GM12801 (cell line): Measurements from ENCODE around the gene FOXP1.

Experiments
- CTCF ChIP-seq: IDR thresholded peaks from one replicate; pipeline ENCODE4 v1.5.1; 2011; ENCODE audit warnings: control low read depth; ENCODE audit not compliant: insufficient read length; ENCODE audit errors: extremely low read depth

Gene FOXP1

DNA sequence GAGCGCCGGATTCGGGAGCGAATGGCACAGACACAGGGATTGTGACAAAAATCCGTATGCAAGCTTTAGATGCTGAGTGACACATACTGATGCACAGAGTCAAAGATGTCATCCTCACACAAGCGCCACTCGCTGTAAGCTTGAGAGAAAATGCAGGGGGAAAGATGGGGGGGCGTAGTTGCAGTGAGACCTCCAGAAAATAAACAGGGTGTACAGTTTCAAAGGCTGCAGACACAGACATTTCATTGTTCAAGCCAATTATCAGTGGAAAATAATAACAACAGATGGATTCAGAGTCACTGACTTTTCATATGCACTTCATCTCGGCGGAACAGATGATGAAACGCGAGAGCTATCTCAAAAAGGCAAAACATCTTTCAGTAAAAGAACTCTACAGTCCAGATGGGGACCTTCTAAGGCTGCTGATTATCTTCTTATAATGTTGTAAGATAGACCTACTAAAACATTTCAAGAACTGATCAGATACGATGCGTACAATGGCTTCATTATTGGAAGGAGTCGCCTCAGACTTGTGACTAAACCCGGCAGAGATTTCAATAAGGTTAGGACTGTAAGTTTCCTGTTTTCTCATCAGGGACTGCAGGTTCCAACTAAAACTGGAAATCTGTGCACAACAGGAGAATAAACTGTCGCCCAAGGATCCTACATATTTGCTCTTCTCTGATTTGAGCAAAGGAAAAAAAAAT lies 275.4 kb downstream of the FOXP1 start:
- TF ChIP-seq CTCF = no peak

GRCh38 chr3:71305231-71306206 lies 278.0 kb downstream of the FOXP1 start:
- TF ChIP-seq CTCF = no peak

DNA sequence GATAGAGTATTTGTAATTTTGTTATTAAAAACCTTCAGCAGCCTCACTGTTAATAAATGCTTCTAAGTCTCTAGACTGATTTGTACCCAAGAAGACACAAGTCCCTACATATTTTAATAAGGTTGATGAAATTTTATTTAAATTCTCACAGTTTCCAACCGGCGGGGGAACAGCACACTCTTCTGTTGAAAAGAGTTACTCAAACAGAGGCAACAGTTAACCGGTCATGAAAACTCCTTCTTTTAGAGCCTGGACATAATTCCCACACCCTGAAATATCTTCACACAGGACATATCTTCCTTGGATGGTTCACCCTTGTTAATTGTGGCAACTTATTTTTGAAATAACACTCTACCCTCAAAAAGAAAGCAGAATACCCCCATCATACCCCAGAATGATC lies 278.8 kb downstream of the FOXP1 start:
- no peak for TF ChIP-seq CTCF

DNA sequence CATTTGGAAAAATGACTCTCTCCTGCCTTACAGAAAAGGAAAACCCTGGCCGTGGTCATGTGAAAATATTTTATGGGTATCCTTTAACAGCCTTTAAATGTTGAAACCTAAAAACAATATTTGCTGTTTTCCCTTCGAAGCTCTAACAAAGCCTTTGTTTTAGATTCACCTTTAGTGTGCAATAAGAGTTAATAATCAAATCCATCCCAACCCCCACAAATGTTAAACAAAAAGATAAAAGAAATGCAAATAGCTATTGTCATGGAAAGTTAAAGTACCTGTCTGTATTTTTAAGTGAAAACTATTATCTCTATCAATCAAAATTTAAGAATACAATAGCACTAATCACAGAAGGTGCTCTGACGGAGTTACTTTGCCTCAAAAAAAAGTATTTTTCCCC lies 279.3 kb downstream of the FOXP1 start:
- TF ChIP-seq CTCF = no peak

DNA sequence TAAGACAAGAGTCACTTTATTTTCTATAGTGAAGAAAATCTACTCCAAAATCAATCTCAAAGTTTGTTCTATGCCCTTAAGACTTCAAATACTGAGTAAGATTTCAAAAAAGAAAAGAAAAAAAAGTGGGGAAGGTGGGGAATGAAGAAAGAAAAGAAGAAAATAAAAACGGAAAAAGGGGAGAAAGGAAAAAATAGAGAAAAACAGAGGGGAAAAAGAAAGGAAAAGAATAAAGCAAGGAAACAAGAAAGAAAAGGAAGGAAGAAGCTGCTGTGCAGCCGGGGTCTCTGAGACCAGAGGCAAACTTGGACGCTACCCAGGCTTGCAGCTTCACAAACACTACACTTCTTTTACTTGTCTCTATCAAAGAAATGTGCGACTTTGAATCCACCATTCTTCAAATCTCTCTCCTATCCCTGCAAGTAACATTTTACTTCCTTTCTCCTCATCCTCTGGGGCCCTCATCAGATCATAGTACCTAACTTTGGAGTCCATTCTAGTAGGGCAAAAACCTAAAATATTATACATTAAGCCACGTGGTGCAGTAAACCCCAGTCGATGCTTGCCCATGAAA lies 279.8 kb downstream of the FOXP1 start:
- TF ChIP-seq CTCF = no peak

DNA sequence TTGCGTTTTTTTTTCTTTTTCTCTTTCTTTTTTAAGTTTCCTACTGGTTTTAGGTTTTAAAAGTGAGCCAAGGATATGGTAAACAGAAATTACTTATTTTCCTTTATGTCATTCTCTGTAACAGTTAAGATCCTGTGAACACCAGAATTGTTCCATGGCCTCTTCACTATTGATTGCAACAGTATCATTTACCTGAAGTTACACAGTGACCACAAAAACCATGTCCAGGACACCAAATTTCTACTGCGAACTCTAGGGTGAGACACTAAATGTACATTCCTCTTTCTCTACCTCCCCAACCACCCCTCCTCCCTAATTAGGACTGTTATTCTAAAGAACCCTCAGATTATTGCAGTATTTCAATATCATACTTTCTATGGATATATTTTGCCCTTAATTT lies 280.9 kb downstream of the FOXP1 start:
- TF ChIP-seq CTCF = no peak

DNA sequence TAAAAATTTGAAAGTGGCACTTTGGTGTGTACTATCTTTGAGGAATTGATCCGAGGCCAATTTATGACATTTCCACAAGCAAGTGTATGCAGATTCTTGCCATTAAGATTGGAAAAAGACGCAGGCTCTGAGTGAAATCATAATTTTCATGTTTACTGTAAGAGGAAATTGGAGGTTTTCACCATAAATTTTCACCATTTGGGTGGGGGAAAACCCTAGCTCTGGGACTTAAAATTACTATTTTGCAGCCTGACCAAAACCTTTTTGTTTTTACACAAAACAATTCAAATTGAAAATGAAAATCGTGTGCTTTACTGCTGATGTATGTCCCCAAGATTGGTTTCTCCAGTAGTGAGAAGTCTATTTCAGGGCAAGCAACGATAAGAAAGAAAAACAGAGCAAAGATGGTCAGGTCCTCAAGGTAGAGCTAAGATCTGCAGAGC lies 282.6 kb downstream of the FOXP1 start:
- TF ChIP-seq CTCF = no peak
